Ramos (cell line): ENCODE measurements around the gene LPAR6.

Source experiments
- in situ Hi-C: fragments of 300-500 bp; cut with MboI; formaldehyde crosslinking; loops from one replicate; pipeline ENCODE4 v1.14.3; 2022; ENCODE audit warnings: low sequenced_read_pairs; ENCODE audit not compliant: unreplicated experiment

The LPAR6 gene

DNA sequence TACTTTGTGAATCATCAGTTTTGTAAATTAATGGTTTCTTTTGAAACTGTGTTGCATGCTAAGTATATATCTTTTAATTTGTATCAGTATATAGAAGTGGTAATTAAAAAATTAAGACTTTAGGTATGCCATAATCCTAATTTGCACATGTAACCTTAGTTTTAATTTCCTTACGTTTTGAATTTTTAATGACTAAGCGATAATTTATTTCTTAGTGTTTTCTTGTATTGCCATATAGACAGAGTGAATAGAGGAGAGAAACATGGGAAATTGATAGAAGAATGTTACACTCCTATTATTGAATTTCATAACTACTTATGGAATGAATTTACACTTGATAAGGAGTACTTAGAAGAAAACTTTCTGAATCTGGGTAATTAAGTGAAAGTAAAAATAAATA is 29.5 kb downstream of the LPAR6 start:
- in situ Hi-C loops = no loop called here

DNA sequence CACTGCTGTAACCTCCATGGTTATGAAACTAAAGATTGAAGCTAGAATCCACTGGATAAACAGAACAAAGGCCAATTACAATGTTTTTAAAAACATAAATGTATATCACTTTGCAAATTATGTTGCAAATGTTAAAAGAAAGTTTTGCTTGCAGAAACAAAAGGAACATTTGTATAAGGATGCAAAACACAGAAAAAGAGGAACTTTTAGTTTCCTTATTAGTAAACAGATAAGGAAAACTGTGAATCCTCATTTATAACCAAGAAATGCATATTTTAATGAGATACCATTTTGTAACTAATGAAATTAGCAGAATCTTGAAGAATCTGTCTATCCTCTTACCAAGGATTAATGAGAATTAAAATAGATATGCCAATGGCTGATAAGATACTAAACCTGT is 32.3 kb downstream of the LPAR6 start:
- in situ Hi-C loops = no loop called here

DNA sequence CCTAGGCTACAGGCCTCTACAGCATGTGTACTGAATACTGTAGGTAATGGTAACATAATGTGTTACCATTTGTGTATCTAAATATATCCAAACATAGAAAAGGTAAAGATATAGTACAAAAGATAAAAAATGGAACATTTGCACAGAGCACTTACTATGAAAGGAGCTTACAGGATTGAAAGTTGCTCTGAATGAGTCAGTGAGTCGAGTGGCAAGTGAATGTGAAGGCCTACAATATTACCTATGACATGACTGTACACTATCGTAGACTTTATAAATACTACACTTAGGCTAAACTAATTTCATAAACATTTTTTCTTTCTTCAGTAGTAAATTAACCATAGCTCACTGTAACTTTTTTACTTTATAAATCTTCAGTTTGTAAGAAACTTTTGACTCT is 35.1 kb downstream of the LPAR6 start:
- in situ Hi-C loops = no loop called here

GRCh38 chr13:48370815-48371214 is 42.1 kb downstream of the LPAR6 start:
- in situ Hi-C loops = no loop called here

DNA sequence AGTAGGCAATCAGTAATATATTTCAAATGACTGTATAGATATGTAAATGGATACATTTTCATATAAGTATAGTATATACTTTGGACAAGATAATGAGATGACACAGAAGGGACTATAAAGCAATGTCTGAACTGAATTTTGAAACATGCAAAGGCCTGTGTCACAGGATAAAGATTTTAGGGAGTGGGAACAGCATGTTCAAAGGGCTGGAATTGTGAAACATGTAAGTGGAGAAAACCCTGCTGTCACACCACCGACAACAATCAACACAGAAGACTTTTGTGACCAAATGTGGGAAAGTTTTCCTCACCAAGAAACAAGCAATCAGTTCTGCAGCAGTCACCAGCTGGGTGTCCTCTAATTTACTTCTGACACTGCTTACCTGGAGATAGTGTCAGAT is 42.9 kb downstream of the LPAR6 start:
- in situ Hi-C loops = no loop called here
